ENCODE data around the gene SEZ6.

- TF ChIP-seq CTCF (conservative IDR thresholded peaks at IDR 0.05; ENCODE audit: low read depth, low read length) (no peak), EZH2phosphoT487 (IDR thresholded peaks at IDR 0.05; ENCODE audit: borderline replicate concordance, low read length) (no peak)
Measured at GRCh38 chr17:28918295-28918694, 87.5 kb downstream of the SEZ6 start.
